Gastrocnemius medialis (tissue), 4 donors: ENCODE measurements around the gene MEF2D. TPM values are rescaled to one million over a fixed set of nuclear protein-coding genes. Genes with fewer than 3 reads are reported as not detected.

ENCODE experiments used
- ATAC-seq, 2 donors: fragments of 150-250 bp; one replicate each; pipeline ENCODE4 v1.9.1; 2016
- DNase-seq, 2 donors: peaks; one replicate each; pipeline ENCODE4 v3.0.0-alpha.2; 2019
- H3K27ac ChIP-seq, 4 donors: fragments of 200-600 bp; sonication (generic); 1 replicate in 1 of 4; 2 replicates in 3 of 4; pipeline ENCODE4 v1.5.1; 2016 to 2018; ENCODE audit warnings: mild to moderate bottlenecking in 2 of 4, moderate library complexity in 1 of 4
- H3K27me3 ChIP-seq, 3 donors: fragments of 200-600 bp; sonication (generic) in 2 of 3; 1 replicate in 1 of 3; 2 replicates in 2 of 3; pipeline versions ENCODE4 v1.5.1 to v1.6.0; 2016 to 2019; ENCODE audit warnings: mild to moderate bottlenecking in 1 of 3, moderate library complexity in 1 of 3
- H3K36me3 ChIP-seq, 2 donors: fragments of 200-600 bp; sonication (generic) in 1 of 2; one replicate each; pipeline ENCODE4 v1.5.1; 2017 to 2018
- H3K4me1 ChIP-seq, 2 donors: fragments of 200-600 bp; sonication (generic) in 1 of 2; one replicate each; pipeline ENCODE4 v1.5.1; 2016 to 2017; ENCODE audit warnings: mild to moderate bottlenecking in 2 of 2
- H3K4me3 ChIP-seq, 4 donors: fragments of 200-600 bp; sonication (generic) in 3 of 4; 1 replicate in 1 of 4; 2 replicates in 3 of 4; pipeline ENCODE4 v1.5.1; 2016 to 2019; ENCODE audit warnings: mild to moderate bottlenecking in 2 of 4
- H3K9me3 ChIP-seq, 3 donors: fragments of 200-600 bp; sonication (generic) in 2 of 3; 1 replicate in 1 of 3; 2 replicates in 2 of 3; pipeline ENCODE4 v1.5.1; 2016 to 2019
- POLR2A ChIP-seq, 2 donors: fragments of 450-650 bp; IDR thresholded peaks; one replicate each; pipeline ENCODE4 v1.6.1; 2017; ENCODE audit warnings: antibody characterized with exemption in 2 of 2, mild to moderate bottlenecking in 2 of 2, moderate library complexity in 2 of 2
- in situ Hi-C, 4 donors: fragments of 200-750 bp; cut with MboI; loops; one replicate each; pipeline versions ENCODE4 v1.15.0 to v1.8.0; 2017; ENCODE audit warnings: low sequenced_read_pairs in 4 of 4
- intact Hi-C: fragments of 100-400 bp; cut with DNase I; formaldehyde crosslinking; loops from one replicate; pipeline ENCODE4 v1.15.1; 2023; ENCODE audit warnings: low total_unique reads
- total RNA-seq, 4 donors: library from RNA; depleted of rRNA; stranded (reverse); fragments of >200 nt; gene quantifications; one replicate each; pipeline versions ENCODE4 v1.1.0 to v1.2.3, GENCODE V29; 2016
- TF ChIP-seq, protein P1 (sequence below), 5 experiments: fragments of 450-650 bp in 3 of 5; fragments of 200-600 bp in 2 of 5; sonication (generic) in 2 of 5; IDR thresholded peaks in 4 of 5; conservative IDR thresholded peaks in 1 of 5; 1 replicate in 4 of 5; 2 replicates in 1 of 5; pipeline ENCODE4 v1.5.1; 2016 to 2019; ENCODE audit warnings: antibody characterized with exemption in 5 of 5, mild to moderate bottlenecking in 3 of 5, moderate library complexity in 3 of 5

MEF2D gene
- total RNA-seq, 4 donors from 2014 or later: 129 to 260 (median 168) TPM

DNA sequence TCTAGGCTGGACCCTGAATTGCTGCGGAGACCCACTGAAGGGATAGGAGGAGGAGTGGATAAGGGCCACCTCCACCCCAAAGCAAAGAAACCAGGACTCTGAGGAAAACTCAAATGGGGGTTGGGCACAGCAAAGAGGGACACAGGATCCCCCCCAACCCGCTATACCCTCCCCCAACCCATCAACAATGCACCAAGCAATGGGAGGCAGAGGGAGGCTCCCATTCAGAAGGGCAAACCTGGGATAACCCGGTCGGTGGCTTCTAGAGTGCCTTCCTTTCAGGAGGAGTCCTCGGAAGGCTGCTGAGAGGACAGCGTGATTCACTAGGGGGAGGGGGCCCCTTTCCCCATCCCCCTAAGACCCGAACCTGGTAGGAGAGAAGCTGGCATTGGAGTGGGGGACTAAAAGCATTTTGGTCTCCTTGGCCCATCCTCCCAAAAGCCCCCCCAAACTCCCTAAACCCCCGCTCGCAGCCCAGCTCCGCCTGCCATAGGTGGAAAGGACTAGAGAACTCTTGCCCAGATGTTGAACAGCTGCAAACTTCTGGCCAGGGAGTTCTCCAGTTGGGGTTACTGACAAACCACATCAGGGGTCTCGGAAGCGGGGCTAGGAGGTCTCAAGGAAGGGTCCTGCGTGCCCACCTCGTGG lies 1.3 kb downstream of the MEF2D start:
- intact Hi-C loops: loop anchor here (10.0 kb wide), 1 partner anchor 1495 kb away; the partner anchor contains the start of gene ZBTB7B
- H3K9me3 ChIP-seq: no peaks in the 10 kb centered on the region
- DNase-seq (peak in 1 of 2 donors; percentile 41), ATAC-seq (no peak)
- TF ChIP-seq, protein P1, sequence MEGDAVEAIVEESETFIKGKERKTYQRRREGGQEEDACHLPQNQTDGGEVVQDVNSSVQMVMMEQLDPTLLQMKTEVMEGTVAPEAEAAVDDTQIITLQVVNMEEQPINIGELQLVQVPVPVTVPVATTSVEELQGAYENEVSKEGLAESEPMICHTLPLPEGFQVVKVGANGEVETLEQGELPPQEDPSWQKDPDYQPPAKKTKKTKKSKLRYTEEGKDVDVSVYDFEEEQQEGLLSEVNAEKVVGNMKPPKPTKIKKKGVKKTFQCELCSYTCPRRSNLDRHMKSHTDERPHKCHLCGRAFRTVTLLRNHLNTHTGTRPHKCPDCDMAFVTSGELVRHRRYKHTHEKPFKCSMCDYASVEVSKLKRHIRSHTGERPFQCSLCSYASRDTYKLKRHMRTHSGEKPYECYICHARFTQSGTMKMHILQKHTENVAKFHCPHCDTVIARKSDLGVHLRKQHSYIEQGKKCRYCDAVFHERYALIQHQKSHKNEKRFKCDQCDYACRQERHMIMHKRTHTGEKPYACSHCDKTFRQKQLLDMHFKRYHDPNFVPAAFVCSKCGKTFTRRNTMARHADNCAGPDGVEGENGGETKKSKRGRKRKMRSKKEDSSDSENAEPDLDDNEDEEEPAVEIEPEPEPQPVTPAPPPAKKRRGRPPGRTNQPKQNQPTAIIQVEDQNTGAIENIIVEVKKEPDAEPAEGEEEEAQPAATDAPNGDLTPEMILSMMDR (IDR thresholded peaks at IDR 0.05 in 4 of 5, conservative IDR thresholded peaks at IDR 0.05 in 1 of 5): no peak
- peak in 1 of 2 donors; percentile 81 for TF ChIP-seq POLR2A (IDR thresholded peaks at IDR 0.05)
- H3K27ac ChIP-seq: peak overlapping the region; percentile 96 to 99 (median 98)
- in situ Hi-C loops: loop anchor here in 1 of 4 donors (25.0 kb wide), 1 partner anchor 387 kb away; the partner anchor contains the start of gene LMNA
- H3K4me3 ChIP-seq: peak overlapping the region; percentile 89 to 96 (median 93)
- peaks cover 71 to 74% of the 10 kb centered on the region in 2 donors for H3K4me1 ChIP-seq
- H3K36me3 ChIP-seq: no peaks in the 10 kb centered on the region
- H3K27me3 ChIP-seq: no peaks in the 10 kb centered on the region

DNA sequence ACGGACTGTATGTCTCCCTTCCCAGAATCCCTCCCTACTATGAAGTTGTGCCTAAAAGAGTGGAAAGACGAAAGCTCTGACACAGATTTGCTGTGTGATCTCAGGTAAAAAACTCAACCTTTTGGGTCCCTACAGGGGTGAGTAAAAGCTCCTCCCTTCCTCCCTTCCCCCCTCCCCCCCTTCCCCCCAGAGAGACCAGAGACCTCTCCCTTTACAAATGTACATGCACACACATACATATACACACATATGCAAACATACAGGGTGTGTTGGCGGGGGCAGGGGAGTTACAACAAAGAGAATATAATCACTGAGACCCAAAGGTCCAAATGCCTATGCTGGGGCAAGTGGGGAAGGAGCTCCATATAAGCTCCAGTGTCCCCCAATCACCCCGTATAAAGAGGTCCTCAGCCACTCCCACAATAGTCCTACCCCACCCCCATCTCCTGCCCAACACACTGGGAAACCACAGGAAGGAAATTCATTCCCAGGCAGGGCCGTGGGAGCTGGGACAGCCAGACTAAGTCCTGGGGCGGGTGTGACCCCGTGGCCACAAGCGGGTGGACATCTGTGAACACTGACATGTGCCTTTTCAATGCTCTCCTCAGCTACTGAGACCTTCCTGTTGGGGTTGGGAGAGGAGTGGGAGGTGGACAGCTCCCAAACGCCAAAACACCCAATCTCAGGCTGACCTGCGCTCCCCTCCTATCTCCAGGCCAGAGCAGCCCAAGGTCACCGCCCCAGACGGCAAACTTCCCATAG lies 2.0 kb downstream of the MEF2D start:
- in situ Hi-C loops: loop anchor here in 1 of 4 donors (25.0 kb wide), 1 partner anchor 386 kb away; the partner anchor contains the start of gene LMNA
- peaks cover 71 to 74% of the 10 kb centered on the region in 2 donors for H3K4me1 ChIP-seq

DNA sequence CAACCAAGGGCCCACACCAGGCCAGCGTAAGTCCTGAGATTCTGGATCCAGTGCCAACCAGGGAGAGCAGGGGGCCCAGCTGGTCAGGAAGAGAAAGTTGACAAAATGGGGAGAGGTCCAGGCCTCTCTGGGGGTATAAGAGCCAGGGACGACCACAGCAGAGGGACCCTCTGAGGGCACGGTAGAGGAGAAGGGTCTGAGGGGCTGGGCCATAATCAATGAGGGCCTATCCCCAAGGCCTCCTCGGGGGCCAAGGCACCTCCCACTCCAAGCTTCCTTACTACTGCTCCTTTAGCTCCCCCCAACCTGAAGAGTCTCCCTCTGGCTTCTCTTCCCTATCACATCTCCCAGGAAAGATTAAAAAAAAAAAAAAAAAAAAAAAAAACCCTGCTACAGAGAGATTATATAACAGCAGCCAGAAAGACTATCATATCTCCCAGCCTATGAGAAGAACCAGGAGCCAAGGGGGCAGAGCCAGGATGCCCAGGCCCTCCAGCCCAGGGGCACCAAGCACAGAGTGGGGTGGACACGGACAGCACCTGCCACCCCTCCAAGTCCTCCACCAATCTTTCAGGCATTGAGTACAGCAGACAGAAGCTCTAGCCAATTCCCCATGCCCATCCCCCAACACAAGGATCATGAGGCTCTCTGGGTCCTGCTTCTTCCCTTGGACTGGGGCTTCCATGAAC lies 2.7 kb downstream of the MEF2D start:
- Histone ChIP-seq H3K9me3 (no peaks in the 10 kb centered on the region), H3K4me1 (peaks cover 72 to 74% of the 10 kb centered on the region in 2 donors), H3K36me3 (no peaks in the 10 kb centered on the region), H3K4me3 (peak overlapping the region; percentile 89 to 96 (median 93)), H3K27ac (peak overlapping the region; percentile 96 to 99 (median 98)), H3K27me3 (no peaks in the 10 kb centered on the region)
- intact Hi-C loops (loop anchor here (1.0 to 10.0 kb wide), 2 partner anchors 10 to 1493 kb away; partner anchors contain the start of gene ZBTB7B), in situ Hi-C loops (loop anchor here in 1 of 4 donors (25.0 kb wide), 1 partner anchor 386 kb away; the partner anchor contains the start of gene LMNA)
- ATAC-seq: no peak
- DNase-seq: peak in 1 of 2 donors; percentile 68
- TF ChIP-seq, protein P1 (IDR thresholded peaks at IDR 0.05 in 4 of 5, conservative IDR thresholded peaks at IDR 0.05 in 1 of 5): no peak
- TF ChIP-seq POLR2A (IDR thresholded peaks at IDR 0.05): no peak

More for the DNA sequence above, 2.0 kb downstream of the MEF2D start:
- TF ChIP-seq, protein P1 (IDR thresholded peaks at IDR 0.05 in 4 of 5, conservative IDR thresholded peaks at IDR 0.05 in 1 of 5): no peak
- TF ChIP-seq POLR2A (IDR thresholded peaks at IDR 0.05): peak in 1 of 2 donors; percentile 68
- no peaks in the 10 kb centered on the region for H3K27me3 ChIP-seq
- no peaks in the 10 kb centered on the region for H3K9me3 ChIP-seq
- H3K36me3 ChIP-seq: no peaks in the 10 kb centered on the region
- H3K4me3 ChIP-seq: peak overlapping the region; percentile 89 to 96 (median 93)
- DNase-seq (peak in 1 of 2 donors; percentile 73), ATAC-seq (no peak)
- intact Hi-C loops: loop anchor here (1.0 to 10.0 kb wide), 2 partner anchors 10 to 1494 kb away; partner anchors contain the start of gene ZBTB7B
- peak overlapping the region; percentile 96 to 99 (median 98) for H3K27ac ChIP-seq

DNA sequence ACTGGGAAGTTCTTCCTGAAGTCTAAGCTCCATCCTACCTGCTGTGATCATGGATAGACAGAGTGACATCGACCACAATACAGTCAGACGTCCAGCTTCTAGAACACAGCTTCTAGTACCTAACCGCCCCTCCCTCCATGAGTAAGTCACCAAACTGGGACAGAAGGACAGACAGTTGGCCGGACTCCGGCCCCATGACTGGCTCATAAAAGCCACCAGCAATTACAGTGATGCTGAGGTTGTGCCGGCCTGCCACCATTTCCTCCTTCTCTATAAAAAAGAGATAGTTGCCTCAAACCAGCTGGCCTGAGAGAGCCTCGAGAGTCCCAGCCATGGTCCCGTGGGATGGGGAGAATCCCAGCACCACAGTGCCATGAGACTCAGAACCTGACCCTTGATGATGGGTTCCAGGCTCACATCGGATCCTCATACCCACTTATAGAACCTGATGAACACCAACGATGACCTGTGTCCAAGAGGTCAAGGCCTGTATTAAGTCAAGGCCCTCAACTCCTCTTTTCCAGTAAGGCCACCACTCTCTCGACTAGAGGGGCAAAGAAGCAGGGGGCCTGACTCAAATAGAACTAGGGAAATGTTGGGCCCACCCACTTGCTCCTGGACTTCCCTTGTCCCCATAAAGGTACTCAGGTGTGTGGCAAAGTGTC lies 3.4 kb downstream of the MEF2D start:
- Histone ChIP-seq H3K36me3 (no peaks in the 10 kb centered on the region), H3K4me3 (peak overlapping the region; percentile 89 to 96 (median 93)), H3K9me3 (no peaks in the 10 kb centered on the region), H3K27ac (peak overlapping the region; percentile 96 to 99 (median 98)), H3K4me1 (peaks cover 72 to 75% of the 10 kb centered on the region in 2 donors), H3K27me3 (no peaks in the 10 kb centered on the region)
- TF ChIP-seq, protein P1 (IDR thresholded peaks at IDR 0.05 in 4 of 5, conservative IDR thresholded peaks at IDR 0.05 in 1 of 5): no peak
- peak in 1 of 2 donors; percentile 79 for TF ChIP-seq POLR2A (IDR thresholded peaks at IDR 0.05)
- DNase-seq (peak; percentile 78 to 88), ATAC-seq (peak; percentile 9 to 35)
- in situ Hi-C loops: loop anchor here in 1 of 4 donors (25.0 kb wide), 1 partner anchor 385 kb away; the partner anchor contains the start of gene LMNA
- intact Hi-C loops: loop anchor here (10.0 kb wide), 1 partner anchor 1492 kb away; the partner anchor contains the start of gene ZBTB7B
